HepG2 (cell line): ENCODE results near the gene ARL3. TPM values are rescaled to one million over a fixed set of nuclear protein-coding genes. Genes with fewer than 3 reads are reported as not detected.

ENCODE experiments used
- ARNTL ChIP-seq: sonication (generic); formaldehyde crosslinking; IDR thresholded peaks from 2 replicates; pipeline ENCODE4 v1.4.0; 2020; ENCODE audit warnings: mild to moderate bottlenecking, missing genetic modification reagents
- CEBPG ChIP-seq: IDR thresholded peaks from 2 replicates; pipeline ENCODE4 v1.6.1; 2016
- HMGXB4 ChIP-seq, 2 experiments: sonication (generic) in 1 of 2; formaldehyde crosslinking in 1 of 2; IDR thresholded peaks; 2 replicates each; pipeline versions ENCODE4 v1.4.0 to v1.6.1; 2018 to 2020; ENCODE audit warnings: missing genetic modification reagents in 2 of 2, borderline replicate concordance in 1 of 2, low read depth in 1 of 2, mild to moderate bottlenecking in 1 of 2, missing biosample characterization in 1 of 2
- HOXD1 ChIP-seq: sonication (generic); formaldehyde crosslinking; IDR thresholded peaks from 2 replicates; pipeline ENCODE4 v1.5.0; 2020; ENCODE audit warnings: missing genetic modification reagents
- LBX2 ChIP-seq: sonication (generic); formaldehyde crosslinking; IDR thresholded peaks from 2 replicates; pipeline ENCODE4 v1.5.0; 2020; ENCODE audit warnings: missing genetic modification reagents, mild to moderate bottlenecking, borderline replicate concordance
- MAFG ChIP-seq: sonication (generic); formaldehyde crosslinking; IDR thresholded peaks from 2 replicates; pipeline ENCODE4 v1.5.1; 2020; ENCODE audit warnings: mild to moderate bottlenecking, missing genetic modification reagents
- RAD21 ChIP-seq: fragments of 450-650 bp; formaldehyde crosslinking; IDR thresholded peaks from 2 replicates; pipeline ENCODE4 v1.5.0; 2020; ENCODE audit warnings: mild to moderate bottlenecking
- SIX4 ChIP-seq: sonication (generic); formaldehyde crosslinking; IDR thresholded peaks from 2 replicates; pipeline ENCODE4 v1.4.0; 2020; ENCODE audit warnings: missing genetic modification reagents
- ZNF350 ChIP-seq: sonication (generic); formaldehyde crosslinking; IDR thresholded peaks from 2 replicates; pipeline ENCODE4 v1.4.0; 2020; ENCODE audit warnings: mild to moderate bottlenecking, low read depth, missing genetic modification reagents, borderline replicate concordance
- ZNF562 ChIP-seq: sonication (generic); formaldehyde crosslinking; IDR thresholded peaks from 2 replicates; pipeline ENCODE4 v1.8.0; 2022; ENCODE audit warnings: missing genetic modification reagents, borderline replicate concordance
- ZNF564 ChIP-seq: sonication (generic); formaldehyde crosslinking; IDR thresholded peaks from 2 replicates; pipeline ENCODE4 v1.8.1; 2023; ENCODE audit warnings: mild to moderate bottlenecking, missing genetic modification reagents
- polyA plus RNA-seq, 8 experiments: library from polyadenylated mRNA; depleted of rRNA in 3 of 8; stranded (reverse) in 7 of 8; unstranded in 1 of 8; fragments of >200 nt; fragmentation: Illumina TruSeq in 4 of 8; extraction: Trizol in 4 of 8; gene quantifications; 2 replicates each; pipeline versions ENCODE4 v1.2.1 to v1.2.3, GENCODE V29; 2011 to 2016; ENCODE audit warnings: low read depth in 4 of 8, missing spikeins in 1 of 8, mixed read lengths in 1 of 8; ENCODE audit not compliant: insufficient read depth in 1 of 8
- total RNA-seq, 5 experiments: library from RNA; depleted of rRNA; stranded (reverse); fragments of >200 nt; fragmentation: Illumina TruSeq; extraction: Trizol; gene quantifications; 2 replicates each; pipeline ENCODE4 v1.2.3, GENCODE V29; 2016; ENCODE audit warnings: low read depth in 1 of 5
- TF ChIP-seq, protein P1 (sequence below): sonication (generic); formaldehyde crosslinking; IDR thresholded peaks from 2 replicates; pipeline ENCODE4 v1.4.0; 2020; ENCODE audit warnings: low read depth, missing genetic modification reagents
- TF ChIP-seq, protein P2 (sequence below): sonication (generic); formaldehyde crosslinking; IDR thresholded peaks from 2 replicates; pipeline ENCODE4 v1.4.0; 2020; ENCODE audit warnings: missing genetic modification reagents
- TF ChIP-seq, protein P3 (sequence below): fragments of 450-650 bp; IDR thresholded peaks from 2 replicates; pipeline ENCODE4 v1.6.1; 2016

The ARL3 gene
- total and polyA plus RNA-seq, 2 of the 13 experiments (the other 11 are each of a cell fraction or from before 2014, with no cell fraction given) = 5.2 to 6.6 TPM

DNA sequence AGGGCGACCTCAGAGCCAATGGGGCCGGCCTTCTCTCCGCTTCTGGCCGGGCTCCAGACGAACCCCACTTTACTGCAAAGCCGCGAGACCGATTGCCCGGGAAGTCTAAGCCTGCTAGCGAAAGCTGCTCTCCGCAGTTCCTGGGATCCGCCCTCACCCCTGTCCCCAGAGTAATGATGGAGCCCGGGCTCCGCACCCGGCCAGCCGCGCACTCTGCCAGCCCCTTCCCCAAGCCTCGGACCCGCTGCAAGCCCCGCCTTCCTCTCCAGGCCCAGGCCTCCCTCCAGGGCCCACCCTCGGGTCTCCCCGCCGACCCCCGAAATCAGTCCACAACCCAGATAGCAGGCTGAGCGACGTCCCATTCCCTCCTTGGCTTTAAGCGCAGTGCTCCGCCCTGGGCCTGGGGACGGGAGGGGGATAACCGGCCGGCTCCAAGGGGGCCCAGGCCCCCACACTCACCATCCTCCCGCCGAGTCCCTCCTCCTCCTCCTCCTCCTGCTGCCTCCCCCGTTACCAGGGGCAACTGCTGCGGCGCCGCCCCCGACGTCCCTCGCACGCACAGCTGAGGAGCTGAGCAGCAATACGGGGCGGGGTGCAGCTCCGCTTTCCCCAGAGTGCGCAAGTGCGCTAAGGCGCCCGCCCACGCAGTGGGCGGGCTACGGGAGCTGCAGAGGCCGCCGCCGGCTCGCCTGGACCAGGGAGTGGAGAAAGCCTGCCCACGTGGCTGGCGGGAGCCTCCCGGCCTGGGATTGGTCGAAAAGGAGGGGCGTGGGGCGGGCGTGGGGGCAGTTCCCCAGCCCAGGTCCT lies at the start of gene ARL3 (continued):
- peak in 1 of 2 experiments; percentile 1; a peak in 2 of 4 replicates for TF ChIP-seq HMGXB4 (CRISPR knock-in tag; IDR thresholded peaks at IDR 0.05; ENCODE audit: borderline replicate concordance in 1 of 2, low read depth in 1 of 2)
- TF ChIP-seq LBX2 = 0 out of 2 replicates have a peak, but pooled peaks have one; percentile 62
- TF ChIP-seq, protein P1, sequence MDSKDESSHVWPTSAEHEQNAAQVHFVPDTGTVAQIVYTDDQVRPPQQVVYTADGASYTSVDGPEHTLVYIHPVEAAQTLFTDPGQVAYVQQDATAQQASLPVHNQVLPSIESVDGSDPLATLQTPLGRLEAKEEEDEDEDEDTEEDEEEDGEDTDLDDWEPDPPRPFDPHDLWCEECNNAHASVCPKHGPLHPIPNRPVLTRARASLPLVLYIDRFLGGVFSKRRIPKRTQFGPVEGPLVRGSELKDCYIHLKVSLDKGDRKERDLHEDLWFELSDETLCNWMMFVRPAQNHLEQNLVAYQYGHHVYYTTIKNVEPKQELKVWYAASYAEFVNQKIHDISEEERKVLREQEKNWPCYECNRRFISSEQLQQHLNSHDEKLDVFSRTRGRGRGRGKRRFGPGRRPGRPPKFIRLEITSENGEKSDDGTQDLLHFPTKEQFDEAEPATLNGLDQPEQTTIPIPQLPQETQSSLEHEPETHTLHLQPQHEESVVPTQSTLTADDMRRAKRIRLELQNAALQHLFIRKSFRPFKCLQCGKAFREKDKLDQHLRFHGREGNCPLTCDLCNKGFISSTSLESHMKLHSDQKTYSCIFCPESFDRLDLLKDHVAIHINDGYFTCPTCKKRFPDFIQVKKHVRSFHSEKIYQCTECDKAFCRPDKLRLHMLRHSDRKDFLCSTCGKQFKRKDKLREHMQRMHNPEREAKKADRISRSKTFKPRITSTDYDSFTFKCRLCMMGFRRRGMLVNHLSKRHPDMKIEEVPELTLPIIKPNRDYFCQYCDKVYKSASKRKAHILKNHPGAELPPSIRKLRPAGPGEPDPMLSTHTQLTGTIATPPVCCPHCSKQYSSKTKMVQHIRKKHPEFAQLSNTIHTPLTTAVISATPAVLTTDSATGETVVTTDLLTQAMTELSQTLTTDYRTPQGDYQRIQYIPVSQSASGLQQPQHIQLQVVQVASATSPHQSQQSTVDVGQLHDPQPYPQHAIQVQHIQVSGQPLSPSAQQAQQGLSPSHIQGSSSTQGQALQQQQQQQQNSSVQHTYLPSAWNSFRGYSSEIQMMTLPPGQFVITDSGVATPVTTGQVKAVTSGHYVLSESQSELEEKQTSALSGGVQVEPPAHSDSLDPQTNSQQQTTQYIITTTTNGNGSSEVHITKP (CRISPR knock-in tag) = no peak
- TF ChIP-seq, protein P2, sequence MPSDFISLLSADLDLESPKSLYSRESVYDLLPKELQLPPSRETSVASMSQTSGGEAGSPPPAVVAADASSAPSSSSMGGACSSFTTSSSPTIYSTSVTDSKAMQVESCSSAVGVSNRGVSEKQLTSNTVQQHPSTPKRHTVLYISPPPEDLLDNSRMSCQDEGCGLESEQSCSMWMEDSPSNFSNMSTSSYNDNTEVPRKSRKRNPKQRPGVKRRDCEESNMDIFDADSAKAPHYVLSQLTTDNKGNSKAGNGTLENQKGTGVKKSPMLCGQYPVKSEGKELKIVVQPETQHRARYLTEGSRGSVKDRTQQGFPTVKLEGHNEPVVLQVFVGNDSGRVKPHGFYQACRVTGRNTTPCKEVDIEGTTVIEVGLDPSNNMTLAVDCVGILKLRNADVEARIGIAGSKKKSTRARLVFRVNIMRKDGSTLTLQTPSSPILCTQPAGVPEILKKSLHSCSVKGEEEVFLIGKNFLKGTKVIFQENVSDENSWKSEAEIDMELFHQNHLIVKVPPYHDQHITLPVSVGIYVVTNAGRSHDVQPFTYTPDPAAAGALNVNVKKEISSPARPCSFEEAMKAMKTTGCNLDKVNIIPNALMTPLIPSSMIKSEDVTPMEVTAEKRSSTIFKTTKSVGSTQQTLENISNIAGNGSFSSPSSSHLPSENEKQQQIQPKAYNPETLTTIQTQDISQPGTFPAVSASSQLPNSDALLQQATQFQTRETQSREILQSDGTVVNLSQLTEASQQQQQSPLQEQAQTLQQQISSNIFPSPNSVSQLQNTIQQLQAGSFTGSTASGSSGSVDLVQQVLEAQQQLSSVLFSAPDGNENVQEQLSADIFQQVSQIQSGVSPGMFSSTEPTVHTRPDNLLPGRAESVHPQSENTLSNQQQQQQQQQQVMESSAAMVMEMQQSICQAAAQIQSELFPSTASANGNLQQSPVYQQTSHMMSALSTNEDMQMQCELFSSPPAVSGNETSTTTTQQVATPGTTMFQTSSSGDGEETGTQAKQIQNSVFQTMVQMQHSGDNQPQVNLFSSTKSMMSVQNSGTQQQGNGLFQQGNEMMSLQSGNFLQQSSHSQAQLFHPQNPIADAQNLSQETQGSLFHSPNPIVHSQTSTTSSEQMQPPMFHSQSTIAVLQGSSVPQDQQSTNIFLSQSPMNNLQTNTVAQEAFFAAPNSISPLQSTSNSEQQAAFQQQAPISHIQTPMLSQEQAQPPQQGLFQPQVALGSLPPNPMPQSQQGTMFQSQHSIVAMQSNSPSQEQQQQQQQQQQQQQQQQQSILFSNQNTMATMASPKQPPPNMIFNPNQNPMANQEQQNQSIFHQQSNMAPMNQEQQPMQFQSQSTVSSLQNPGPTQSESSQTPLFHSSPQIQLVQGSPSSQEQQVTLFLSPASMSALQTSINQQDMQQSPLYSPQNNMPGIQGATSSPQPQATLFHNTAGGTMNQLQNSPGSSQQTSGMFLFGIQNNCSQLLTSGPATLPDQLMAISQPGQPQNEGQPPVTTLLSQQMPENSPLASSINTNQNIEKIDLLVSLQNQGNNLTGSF = no peak
- no peak for TF ChIP-seq SIX4 (CRISPR knock-in tag)
- TF ChIP-seq, protein P3, sequence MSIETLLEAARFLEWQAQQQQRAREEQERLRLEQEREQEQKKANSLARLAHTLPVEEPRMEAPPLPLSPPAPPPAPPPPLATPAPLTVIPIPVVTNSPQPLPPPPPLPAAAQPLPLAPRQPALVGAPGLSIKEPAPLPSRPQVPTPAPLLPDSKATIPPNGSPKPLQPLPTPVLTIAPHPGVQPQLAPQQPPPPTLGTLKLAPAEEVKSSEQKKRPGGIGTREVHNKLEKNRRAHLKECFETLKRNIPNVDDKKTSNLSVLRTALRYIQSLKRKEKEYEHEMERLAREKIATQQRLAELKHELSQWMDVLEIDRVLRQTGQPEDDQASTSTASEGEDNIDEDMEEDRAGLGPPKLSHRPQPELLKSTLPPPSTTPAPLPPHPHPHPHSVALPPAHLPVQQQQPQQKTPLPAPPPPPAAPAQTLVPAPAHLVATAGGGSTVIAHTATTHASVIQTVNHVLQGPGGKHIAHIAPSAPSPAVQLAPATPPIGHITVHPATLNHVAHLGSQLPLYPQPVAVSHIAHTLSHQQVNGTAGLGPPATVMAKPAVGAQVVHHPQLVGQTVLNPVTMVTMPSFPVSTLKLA = peak; percentile 84
- TF ChIP-seq HOXD1 (CRISPR knock-in tag) = no peak
- no peak for TF ChIP-seq ZNF562 (CRISPR knock-in tag)
- TF ChIP-seq MAFG (CRISPR knock-in tag) = no peak
- TF ChIP-seq ARNTL (CRISPR knock-in tag) = no peak
- TF ChIP-seq ZNF564 = peak; percentile 23; the same call in 1 of the 2 replicates
- peak; percentile 41; the same call in 1 of the 2 replicates for TF ChIP-seq RAD21
- 0 out of 2 replicates have a peak, but pooled peaks have one; percentile 7 for TF ChIP-seq CEBPG (CRISPR knock-in tag)
- TF ChIP-seq ZNF350 (CRISPR knock-in tag) = peak; percentile 80; the same call in 1 of the 2 replicates
